ENCODE results near the gene EML6. TPM values are rescaled to one million over a fixed set of nuclear protein-coding genes. Genes with fewer than 3 reads are reported as not detected.

The EML6 gene
- total RNA-seq, 1 experiment from 2014 or later: 0.77 TPM

DNA sequence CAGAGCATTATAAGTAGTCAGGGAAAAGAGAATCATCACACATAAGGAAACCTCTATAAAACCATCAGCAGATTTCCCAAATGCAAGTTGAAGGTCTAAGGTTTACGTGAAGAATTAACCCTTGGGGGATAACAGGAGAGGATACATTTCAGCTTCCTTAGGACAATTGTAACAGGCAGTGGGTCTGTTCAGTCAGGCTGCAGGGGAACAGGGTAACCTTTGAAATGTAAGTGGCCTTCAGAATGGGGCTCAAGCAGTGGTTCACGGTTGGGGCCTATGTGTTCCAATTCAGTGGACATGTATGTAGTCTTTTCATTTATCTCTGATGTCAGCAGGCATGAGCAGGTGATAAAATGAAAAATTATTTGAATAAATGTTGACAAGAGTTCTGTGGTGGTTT, 139.3 kb downstream of the EML6 start:
- DNase-seq (ENCODE audit: unreplicated experiment): no peak
- Mint-ChIP-seq H3K36me3 (ENCODE audit: insufficient read depth, unreplicated experiment) (peaks cover 4% of the 10 kb centered on the region), H3K27me3 (ENCODE audit: insufficient read depth, unreplicated experiment) (no peaks in the 10 kb centered on the region), H3K27ac (ENCODE audit: low read depth, unreplicated experiment) (no peak overlapping the region), H3K4me1 (ENCODE audit: insufficient read depth, unreplicated experiment) (peaks cover 13% of the 10 kb centered on the region), H3K4me3 (ENCODE audit: unreplicated experiment) (no peak overlapping the region), H3K9me3 (ENCODE audit: unreplicated experiment) (no peaks in the 10 kb centered on the region)
- POLR2A ChIA-PET: no interaction called here
- intact Hi-C loops (cut with micrococcal nuclease): no loop called here
- BruUV-seq (replicated peaks): no TSS peak
- TF ChIP-seq, protein P1, sequence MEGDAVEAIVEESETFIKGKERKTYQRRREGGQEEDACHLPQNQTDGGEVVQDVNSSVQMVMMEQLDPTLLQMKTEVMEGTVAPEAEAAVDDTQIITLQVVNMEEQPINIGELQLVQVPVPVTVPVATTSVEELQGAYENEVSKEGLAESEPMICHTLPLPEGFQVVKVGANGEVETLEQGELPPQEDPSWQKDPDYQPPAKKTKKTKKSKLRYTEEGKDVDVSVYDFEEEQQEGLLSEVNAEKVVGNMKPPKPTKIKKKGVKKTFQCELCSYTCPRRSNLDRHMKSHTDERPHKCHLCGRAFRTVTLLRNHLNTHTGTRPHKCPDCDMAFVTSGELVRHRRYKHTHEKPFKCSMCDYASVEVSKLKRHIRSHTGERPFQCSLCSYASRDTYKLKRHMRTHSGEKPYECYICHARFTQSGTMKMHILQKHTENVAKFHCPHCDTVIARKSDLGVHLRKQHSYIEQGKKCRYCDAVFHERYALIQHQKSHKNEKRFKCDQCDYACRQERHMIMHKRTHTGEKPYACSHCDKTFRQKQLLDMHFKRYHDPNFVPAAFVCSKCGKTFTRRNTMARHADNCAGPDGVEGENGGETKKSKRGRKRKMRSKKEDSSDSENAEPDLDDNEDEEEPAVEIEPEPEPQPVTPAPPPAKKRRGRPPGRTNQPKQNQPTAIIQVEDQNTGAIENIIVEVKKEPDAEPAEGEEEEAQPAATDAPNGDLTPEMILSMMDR (IDR thresholded peaks at IDR 0.05; ENCODE audit: unreplicated experiment): no peak
- CTCF ChIA-PET: interaction anchor here (0.5 to 3.5 kb wide), 4 partner anchors 19 to 1982 kb away, joined by 3 to 15 read pairs (median 4); no protein-coding TSS in a partner anchor

DNA sequence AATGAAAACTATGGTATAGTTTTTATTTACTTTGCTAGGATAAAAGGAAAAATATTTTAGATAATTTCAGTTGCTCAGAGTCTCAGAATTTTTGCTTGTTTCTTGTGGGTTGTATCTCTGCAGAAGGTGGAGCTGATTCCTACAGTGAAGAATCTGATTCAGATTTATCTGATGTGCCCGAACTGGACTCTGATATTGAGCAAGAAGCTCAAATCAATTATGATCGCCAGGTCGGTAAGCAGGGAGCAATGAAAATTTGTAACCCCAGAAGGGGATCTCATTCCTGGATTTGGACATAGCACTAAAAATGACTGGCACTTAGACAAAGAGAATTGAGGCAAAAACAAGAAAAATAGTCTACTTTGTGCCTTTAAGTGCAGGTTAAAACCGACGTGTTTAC, 140.2 kb downstream of the EML6 start:
- no TSS peak for BruUV-seq (replicated peaks)
- no peak for DNase-seq (ENCODE audit: unreplicated experiment)
- Mint-ChIP-seq H3K27ac (ENCODE audit: low read depth, unreplicated experiment) (no peak overlapping the region), H3K27me3 (ENCODE audit: insufficient read depth, unreplicated experiment) (no peaks in the 10 kb centered on the region), H3K4me3 (ENCODE audit: unreplicated experiment) (no peak overlapping the region), H3K9me3 (ENCODE audit: unreplicated experiment) (no peaks in the 10 kb centered on the region), H3K4me1 (ENCODE audit: insufficient read depth, unreplicated experiment) (peaks cover 4% of the 10 kb centered on the region), H3K36me3 (ENCODE audit: insufficient read depth, unreplicated experiment) (peaks cover 4% of the 10 kb centered on the region)
- ChIA-PET POLR2A (no interaction called here), CTCF (interaction anchor here (0.6 to 3.5 kb wide), 3 partner anchors 25 to 310 kb away, joined by 4 to 15 read pairs (median 5); no protein-coding TSS in a partner anchor)
- TF ChIP-seq, protein P1 (IDR thresholded peaks at IDR 0.05; ENCODE audit: unreplicated experiment): no peak
- intact Hi-C loops (cut with micrococcal nuclease): no loop called here

DNA sequence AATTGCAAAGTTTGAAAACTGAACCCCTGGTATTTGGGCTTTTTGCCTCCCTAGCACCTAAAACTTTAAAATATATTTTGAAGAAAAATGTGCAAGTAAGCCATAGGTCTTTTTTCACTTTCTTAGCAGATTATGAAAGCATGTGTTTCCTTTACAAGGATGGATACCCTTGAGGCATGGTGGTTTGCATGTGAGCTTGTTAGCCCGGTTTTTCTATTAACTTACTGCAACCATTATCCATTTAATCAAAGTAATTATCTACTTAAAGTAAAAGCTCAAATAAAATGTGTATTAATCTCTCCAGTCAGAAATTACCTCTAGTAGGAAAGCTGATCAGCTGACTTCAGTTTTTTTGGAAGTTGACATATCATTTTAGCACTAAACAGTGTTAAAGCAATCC, 140.6 kb downstream of the EML6 start:
- Mint-ChIP-seq H3K4me1 (ENCODE audit: insufficient read depth, unreplicated experiment) (no peaks in the 10 kb centered on the region), H3K36me3 (ENCODE audit: insufficient read depth, unreplicated experiment) (peaks cover 4% of the 10 kb centered on the region), H3K27ac (ENCODE audit: low read depth, unreplicated experiment) (no peak overlapping the region), H3K4me3 (ENCODE audit: unreplicated experiment) (no peak overlapping the region), H3K9me3 (ENCODE audit: unreplicated experiment) (no peaks in the 10 kb centered on the region), H3K27me3 (ENCODE audit: insufficient read depth, unreplicated experiment) (no peaks in the 10 kb centered on the region)
- no TSS peak for BruUV-seq (replicated peaks)
- DNase-seq (ENCODE audit: unreplicated experiment): no peak
- intact Hi-C loops (cut with micrococcal nuclease): no loop called here
- POLR2A ChIA-PET: no interaction called here
- TF ChIP-seq, protein P1 (IDR thresholded peaks at IDR 0.05; ENCODE audit: unreplicated experiment): no peak
- CTCF ChIA-PET: interaction anchor here (0.5 to 3.5 kb wide), 3 partner anchors 25 to 310 kb away, joined by 3 to 15 read pairs (median 5); no protein-coding TSS in a partner anchor

DNA sequence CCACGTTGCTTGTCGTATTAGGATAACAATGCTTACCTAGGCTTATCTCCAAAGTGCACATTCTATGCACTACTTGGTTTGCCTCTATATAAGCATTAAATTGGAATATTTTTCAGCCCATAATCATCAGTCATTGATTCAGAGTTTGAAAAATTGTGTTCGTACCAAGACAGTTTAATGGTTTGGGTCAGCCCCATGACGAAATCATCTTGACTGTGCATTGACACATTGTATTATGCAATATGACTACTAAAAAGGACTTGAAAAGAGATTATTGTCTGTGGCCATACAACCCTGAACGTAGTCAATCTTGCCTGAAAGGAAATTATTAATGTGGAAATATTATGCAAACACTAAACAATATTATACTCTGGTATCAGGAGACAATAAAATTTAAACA, 141.3 kb downstream of the EML6 start:
- Mint-ChIP-seq H3K27ac (ENCODE audit: low read depth, unreplicated experiment) (no peak overlapping the region), H3K27me3 (ENCODE audit: insufficient read depth, unreplicated experiment) (no peaks in the 10 kb centered on the region), H3K4me3 (ENCODE audit: unreplicated experiment) (no peak overlapping the region), H3K4me1 (ENCODE audit: insufficient read depth, unreplicated experiment) (no peaks in the 10 kb centered on the region), H3K36me3 (ENCODE audit: insufficient read depth, unreplicated experiment) (peaks cover 4% of the 10 kb centered on the region), H3K9me3 (ENCODE audit: unreplicated experiment) (no peaks in the 10 kb centered on the region)
- TF ChIP-seq, protein P1 (IDR thresholded peaks at IDR 0.05; ENCODE audit: unreplicated experiment): no peak
- CTCF ChIA-PET: interaction anchor here (0.5 to 3.5 kb wide), 2 partner anchors 25 to 26 kb away, joined by 3 to 15 read pairs; no protein-coding TSS in a partner anchor
- no TSS peak for BruUV-seq (replicated peaks)
- POLR2A ChIA-PET: no interaction called here
- intact Hi-C loops (cut with micrococcal nuclease): no loop called here
- peak; percentile 46 for DNase-seq (ENCODE audit: unreplicated experiment)

Data from MCF 10A (cell line).